PFSK-1 (cell line): ENCODE data around the gene PTPN4.

Experiments
- FOXP2 ChIP-seq: optimal IDR thresholded peaks from 2 replicates; pipeline ENCODE3; 2011; ENCODE audit warnings: borderline replicate concordance, control low read depth, inconsistent platforms; ENCODE audit not compliant: insufficient read depth; ENCODE audit errors: extremely low read length, extremely low read depth
- POLR2AphosphoS5 ChIP-seq: IDR thresholded peaks from 2 replicates; pipeline ENCODE4 v1.6.1; 2012; ENCODE audit warnings: low read depth, mild to moderate bottlenecking, control low read depth, low read length, moderate library complexity
- REST ChIP-seq, 2 experiments: IDR thresholded peaks; 2 replicates each; pipeline versions ENCODE4 v1.6.1 to v1.8.0; 2011 to 2012; ENCODE audit warnings: low read depth in 2 of 2, low read length in 2 of 2, control low read depth in 1 of 2, inconsistent platforms in 1 of 2, mild to moderate bottlenecking in 1 of 2, moderate library complexity in 1 of 2; ENCODE audit not compliant: insufficient read depth in 1 of 2
- SIN3A ChIP-seq: IDR thresholded peaks from 2 replicates; pipeline ENCODE4 v1.6.1; 2012; ENCODE audit warnings: mild to moderate bottlenecking, low read length, moderate library complexity, borderline replicate concordance; ENCODE audit not compliant: insufficient read depth
- TAF1 ChIP-seq: IDR thresholded peaks from 2 replicates; pipeline ENCODE4 v1.6.1; 2012; ENCODE audit warnings: low read length, control low read depth, borderline replicate concordance; ENCODE audit not compliant: insufficient read depth

GRCh38 chr2:119836455-119837142 is 76.9 kb downstream of the PTPN4 start:
- no peak for TF ChIP-seq TAF1
- no peak for TF ChIP-seq POLR2AphosphoS5
- TF ChIP-seq REST (IDR thresholded peaks at IDR 0.05; ENCODE audit: insufficient read depth in 1 of 2, low read depth in 2 of 2, low read length in 2 of 2): no peak
- no peak for TF ChIP-seq SIN3A
- TF ChIP-seq FOXP2: no peak
